ENCODE data around the gene TTC7B.

TTC7B gene

DNA sequence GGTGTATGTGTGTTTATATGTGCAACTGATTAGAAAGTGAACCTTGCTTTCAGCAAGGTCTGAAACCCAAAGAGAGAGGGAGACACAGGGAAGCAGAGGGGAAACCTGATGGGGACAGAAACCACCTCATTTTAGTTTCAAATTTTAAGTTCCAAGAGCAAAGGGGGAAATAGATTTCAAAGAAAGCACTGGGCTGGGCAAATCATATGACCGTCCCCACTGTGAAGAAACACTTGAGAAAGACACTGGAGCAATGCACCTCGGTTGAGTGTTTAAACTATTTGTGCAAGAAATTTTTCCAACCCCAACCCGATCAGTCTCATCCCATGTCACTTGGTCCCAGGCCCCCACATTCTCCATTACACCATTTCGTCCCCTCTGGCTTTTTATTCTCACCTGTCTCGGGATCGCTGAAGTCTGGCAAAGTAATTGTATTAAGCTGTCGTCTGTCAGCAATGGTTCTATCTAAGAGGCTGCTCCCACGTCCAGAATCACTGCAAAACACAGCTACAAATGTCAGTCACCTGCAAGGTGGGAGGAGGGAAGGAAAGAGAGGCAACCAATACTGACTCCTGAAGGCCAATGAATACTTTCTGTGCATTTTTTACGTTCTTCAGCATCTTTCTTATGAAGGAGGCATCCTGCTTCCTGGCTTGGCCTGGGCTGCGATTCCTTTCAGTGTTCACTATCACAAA lies 205.7 kb downstream of the TTC7B start:
- H4K20me1 ChIP-seq (ENCODE audit: insufficient read depth, low read length): no peaks in the 10 kb centered on the region
- no peak overlapping the region for H3K4me2 ChIP-seq (ENCODE audit: insufficient read depth, low read length)
- no peak overlapping the region for H3K9ac ChIP-seq (ENCODE audit: low read depth, low read length)
- TF ChIP-seq EZH2 (IDR thresholded peaks at IDR 0.05; ENCODE audit: borderline replicate concordance, low read depth, low read length, severe bottlenecking): no peak
- TF ChIP-seq, protein P1, sequence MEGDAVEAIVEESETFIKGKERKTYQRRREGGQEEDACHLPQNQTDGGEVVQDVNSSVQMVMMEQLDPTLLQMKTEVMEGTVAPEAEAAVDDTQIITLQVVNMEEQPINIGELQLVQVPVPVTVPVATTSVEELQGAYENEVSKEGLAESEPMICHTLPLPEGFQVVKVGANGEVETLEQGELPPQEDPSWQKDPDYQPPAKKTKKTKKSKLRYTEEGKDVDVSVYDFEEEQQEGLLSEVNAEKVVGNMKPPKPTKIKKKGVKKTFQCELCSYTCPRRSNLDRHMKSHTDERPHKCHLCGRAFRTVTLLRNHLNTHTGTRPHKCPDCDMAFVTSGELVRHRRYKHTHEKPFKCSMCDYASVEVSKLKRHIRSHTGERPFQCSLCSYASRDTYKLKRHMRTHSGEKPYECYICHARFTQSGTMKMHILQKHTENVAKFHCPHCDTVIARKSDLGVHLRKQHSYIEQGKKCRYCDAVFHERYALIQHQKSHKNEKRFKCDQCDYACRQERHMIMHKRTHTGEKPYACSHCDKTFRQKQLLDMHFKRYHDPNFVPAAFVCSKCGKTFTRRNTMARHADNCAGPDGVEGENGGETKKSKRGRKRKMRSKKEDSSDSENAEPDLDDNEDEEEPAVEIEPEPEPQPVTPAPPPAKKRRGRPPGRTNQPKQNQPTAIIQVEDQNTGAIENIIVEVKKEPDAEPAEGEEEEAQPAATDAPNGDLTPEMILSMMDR (IDR thresholded peaks at IDR 0.05; ENCODE audit: borderline replicate concordance, extremely low read depth, low read length, poor library complexity, severe bottlenecking): no peak
- no peaks in the 10 kb centered on the region for H3K4me1 ChIP-seq (ENCODE audit: insufficient read depth, low read length)
- H3K4me3 ChIP-seq (ENCODE audit: low read depth in 1 of 2, low read length in 2 of 2): no peak overlapping the region
- no peaks in the 10 kb centered on the region for H3K9me3 ChIP-seq (ENCODE audit: insufficient read depth, low read length, severe bottlenecking)
- DNase-seq: no peak
- ATAC-seq (ENCODE audit: insufficient read depth, low read depth): no peak
- no peak overlapping the region for H3K27ac ChIP-seq (ENCODE audit: low read length)
- H3K79me2 ChIP-seq (ENCODE audit: insufficient read depth, low read length): no peaks in the 10 kb centered on the region
- no peak overlapping the region for H2AFZ ChIP-seq (ENCODE audit: low read depth, low read length)
- no peaks in the 10 kb centered on the region for H3K36me3 ChIP-seq (ENCODE audit: insufficient read depth, low read length)
- H3K27me3 ChIP-seq (ENCODE audit: insufficient read depth, low read length, poor library complexity): no peaks in the 10 kb centered on the region

DNA sequence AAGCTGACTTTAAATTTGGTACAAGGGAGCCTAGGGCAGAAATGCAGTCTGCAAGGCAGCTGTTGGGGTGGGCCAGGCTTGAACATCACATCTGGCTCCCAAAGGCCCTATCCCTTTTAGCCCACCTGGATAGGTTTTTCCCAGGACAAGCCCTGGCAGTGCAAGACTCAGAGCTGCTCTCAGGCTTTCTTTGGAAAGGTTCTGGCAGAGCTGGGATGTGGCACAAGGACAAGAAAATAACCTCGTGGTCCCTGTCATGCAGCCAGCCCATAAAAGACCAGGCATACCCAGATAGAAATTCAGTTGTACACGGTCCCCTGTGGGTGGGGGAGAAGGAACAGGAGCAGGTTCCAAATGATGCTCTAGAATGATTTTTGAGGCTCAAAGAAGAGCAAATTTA lies 206.9 kb downstream of the TTC7B start:
- Histone ChIP-seq H3K4me3 (ENCODE audit: low read depth in 1 of 2, low read length in 2 of 2) (no peak overlapping the region), H3K79me2 (ENCODE audit: insufficient read depth, low read length) (no peaks in the 10 kb centered on the region), H3K4me2 (ENCODE audit: insufficient read depth, low read length) (no peak overlapping the region), H2AFZ (ENCODE audit: low read depth, low read length) (no peak overlapping the region), H3K4me1 (ENCODE audit: insufficient read depth, low read length) (no peaks in the 10 kb centered on the region), H3K9ac (ENCODE audit: low read depth, low read length) (no peak overlapping the region), H3K27ac (ENCODE audit: low read length) (no peak overlapping the region), H3K27me3 (ENCODE audit: insufficient read depth, low read length, poor library complexity) (no peaks in the 10 kb centered on the region), H3K9me3 (ENCODE audit: insufficient read depth, low read length, severe bottlenecking) (no peaks in the 10 kb centered on the region), H4K20me1 (ENCODE audit: insufficient read depth, low read length) (no peaks in the 10 kb centered on the region), H3K36me3 (ENCODE audit: insufficient read depth, low read length) (no peaks in the 10 kb centered on the region)
- DNase-seq: no peak
- no peak for TF ChIP-seq EZH2 (IDR thresholded peaks at IDR 0.05; ENCODE audit: borderline replicate concordance, low read depth, low read length, severe bottlenecking)
- TF ChIP-seq, protein P1 (IDR thresholded peaks at IDR 0.05; ENCODE audit: borderline replicate concordance, extremely low read depth, low read length, poor library complexity, severe bottlenecking): no peak
- no peak for ATAC-seq (ENCODE audit: insufficient read depth, low read depth)

DNA sequence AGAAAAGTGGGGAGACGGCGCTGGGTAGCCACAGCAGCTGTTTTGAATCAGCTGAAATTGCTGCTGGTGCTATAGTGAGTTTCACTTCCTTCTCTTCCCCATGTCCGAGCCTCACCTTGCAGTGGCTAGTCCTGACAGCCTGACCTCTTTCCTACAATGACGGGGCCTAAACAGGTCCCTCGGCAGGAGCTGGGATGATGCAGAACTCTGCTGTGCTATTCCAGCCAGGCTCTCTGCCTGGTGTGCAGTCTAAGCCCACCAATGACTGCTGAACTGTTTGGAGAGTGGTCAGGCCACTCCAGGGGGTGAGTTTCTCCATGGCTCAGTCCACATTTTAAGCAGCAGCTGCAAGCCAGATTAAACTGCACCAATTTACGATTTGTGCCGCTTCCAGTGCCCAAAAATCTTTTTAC lies 207.3 kb downstream of the TTC7B start:
- Histone ChIP-seq H3K36me3 (ENCODE audit: insufficient read depth, low read length) (no peaks in the 10 kb centered on the region), H3K79me2 (ENCODE audit: insufficient read depth, low read length) (no peaks in the 10 kb centered on the region), H3K27me3 (ENCODE audit: insufficient read depth, low read length, poor library complexity) (no peaks in the 10 kb centered on the region), H3K4me2 (ENCODE audit: insufficient read depth, low read length) (no peak overlapping the region), H3K9me3 (ENCODE audit: insufficient read depth, low read length, severe bottlenecking) (no peaks in the 10 kb centered on the region), H3K4me1 (ENCODE audit: insufficient read depth, low read length) (no peaks in the 10 kb centered on the region), H3K4me3 (ENCODE audit: low read depth in 1 of 2, low read length in 2 of 2) (no peak overlapping the region), H4K20me1 (ENCODE audit: insufficient read depth, low read length) (no peaks in the 10 kb centered on the region), H3K27ac (ENCODE audit: low read length) (no peak overlapping the region), H2AFZ (ENCODE audit: low read depth, low read length) (no peak overlapping the region), H3K9ac (ENCODE audit: low read depth, low read length) (no peak overlapping the region)
- DNase-seq: no peak
- no peak for TF ChIP-seq EZH2 (IDR thresholded peaks at IDR 0.05; ENCODE audit: borderline replicate concordance, low read depth, low read length, severe bottlenecking)
- TF ChIP-seq, protein P1 (IDR thresholded peaks at IDR 0.05; ENCODE audit: borderline replicate concordance, extremely low read depth, low read length, poor library complexity, severe bottlenecking): no peak
- ATAC-seq (ENCODE audit: insufficient read depth, low read depth): no peak
